HCT116 (cell line): Measurements from ENCODE around the gene PRSS56.

Source experiments
- EZH2 ChIP-seq: fragments of 200-600 bp; sonication (generic); IDR thresholded peaks from 2 replicates; pipeline ENCODE4 v1.6.1; 2017; ENCODE audit warnings: antibody characterized with exemption, mixed run types
- EZH2phosphoT487 ChIP-seq: fragments of 200-600 bp; IDR thresholded peaks from 2 replicates; pipeline ENCODE4 v1.6.1; 2018; ENCODE audit warnings: antibody characterized with exemption, borderline replicate concordance
- POLR2A ChIP-seq: IDR thresholded peaks from 2 replicates; pipeline ENCODE4 v1.7.0; 2011; ENCODE audit warnings: borderline replicate concordance; ENCODE audit not compliant: insufficient read depth, insufficient read length; ENCODE audit errors: extremely low read depth
- POLR2AphosphoS5 ChIP-seq: IDR thresholded peaks from 2 replicates; pipeline ENCODE4 v1.6.1; 2011; ENCODE audit warnings: mild to moderate bottlenecking, low read depth, low read length, moderate library complexity
- SP1 ChIP-seq: IDR thresholded peaks from 2 replicates; pipeline ENCODE4 v1.6.1; 2012; ENCODE audit warnings: low read depth
- ZFX ChIP-seq: fragments of 450-650 bp; IDR thresholded peaks from 2 replicates; pipeline ENCODE4 v1.6.1; 2017
- ZNF274 ChIP-seq: fragments of 200-500 bp; sonication (Bioruptor generic); IDR thresholded peaks from 2 replicates; pipeline ENCODE4 v1.6.1; 2014; ENCODE audit warnings: mild to moderate bottlenecking, low read depth, low read length, inconsistent platforms
- TF ChIP-seq, protein P1 (sequence below), 3 experiments: fragments of 200-600 bp in 1 of 3; sonication (generic) in 1 of 3; IDR thresholded peaks in 2 of 3; conservative IDR thresholded peaks in 1 of 3; 2 replicates each; pipeline ENCODE4 v1.5.1; 2012 to 2017; ENCODE audit warnings: low read depth in 2 of 3, low read length in 2 of 3, antibody characterized with exemption in 1 of 3, borderline replicate concordance in 1 of 3, control low read depth in 1 of 3, mild to moderate bottlenecking in 1 of 3, mixed read lengths in 1 of 3, mixed run types in 1 of 3, moderate library complexity in 1 of 3; ENCODE audit not compliant: insufficient read depth in 1 of 3
- TF ChIP-seq, protein P2 (sequence below): IDR thresholded peaks from 2 replicates; pipeline ENCODE4 v1.6.1; 2012
- TF ChIP-seq, protein P3 (sequence below): IDR thresholded peaks from 2 replicates; pipeline ENCODE4 v1.6.1; 2012

DNA sequence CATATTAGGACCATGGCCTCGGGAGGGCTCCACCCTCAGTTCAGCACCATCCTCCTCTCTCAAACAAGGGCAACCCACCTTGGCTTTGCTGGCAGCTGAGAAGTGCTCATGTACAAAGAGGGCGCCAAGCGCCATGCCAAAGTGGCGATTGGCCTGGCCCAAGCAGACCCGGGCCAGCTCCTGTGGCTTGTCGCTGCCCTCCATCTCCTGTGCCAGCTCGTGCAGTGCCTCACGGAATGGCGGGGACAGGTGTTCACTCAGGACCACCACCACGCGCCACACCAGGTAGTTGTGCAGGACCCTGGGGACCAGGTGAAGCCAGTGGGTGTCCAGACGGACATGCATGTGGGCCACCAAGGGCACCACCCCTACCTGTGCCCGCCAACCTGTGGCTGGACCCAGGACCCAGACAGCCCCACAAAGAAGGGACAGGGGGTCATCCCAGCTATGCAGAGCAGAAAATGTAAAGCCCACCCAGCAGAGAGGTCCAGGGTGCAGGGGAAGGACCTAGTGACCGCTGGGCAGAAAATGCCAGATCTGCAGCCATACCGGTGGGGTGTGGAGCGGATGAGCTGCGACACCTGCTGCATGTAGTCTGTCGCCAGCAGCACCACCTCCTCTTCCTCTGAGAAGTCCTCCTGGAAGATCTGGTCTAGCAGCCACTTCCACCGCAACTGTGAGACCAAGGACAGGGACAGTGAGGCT lies 36.1 kb upstream of the PRSS56 start:
- TF ChIP-seq EZH2phosphoT487 = no peak
- no peak for TF ChIP-seq EZH2
- TF ChIP-seq, protein P1, sequence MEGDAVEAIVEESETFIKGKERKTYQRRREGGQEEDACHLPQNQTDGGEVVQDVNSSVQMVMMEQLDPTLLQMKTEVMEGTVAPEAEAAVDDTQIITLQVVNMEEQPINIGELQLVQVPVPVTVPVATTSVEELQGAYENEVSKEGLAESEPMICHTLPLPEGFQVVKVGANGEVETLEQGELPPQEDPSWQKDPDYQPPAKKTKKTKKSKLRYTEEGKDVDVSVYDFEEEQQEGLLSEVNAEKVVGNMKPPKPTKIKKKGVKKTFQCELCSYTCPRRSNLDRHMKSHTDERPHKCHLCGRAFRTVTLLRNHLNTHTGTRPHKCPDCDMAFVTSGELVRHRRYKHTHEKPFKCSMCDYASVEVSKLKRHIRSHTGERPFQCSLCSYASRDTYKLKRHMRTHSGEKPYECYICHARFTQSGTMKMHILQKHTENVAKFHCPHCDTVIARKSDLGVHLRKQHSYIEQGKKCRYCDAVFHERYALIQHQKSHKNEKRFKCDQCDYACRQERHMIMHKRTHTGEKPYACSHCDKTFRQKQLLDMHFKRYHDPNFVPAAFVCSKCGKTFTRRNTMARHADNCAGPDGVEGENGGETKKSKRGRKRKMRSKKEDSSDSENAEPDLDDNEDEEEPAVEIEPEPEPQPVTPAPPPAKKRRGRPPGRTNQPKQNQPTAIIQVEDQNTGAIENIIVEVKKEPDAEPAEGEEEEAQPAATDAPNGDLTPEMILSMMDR (IDR thresholded peaks at IDR 0.05 in 2 of 3, conservative IDR thresholded peaks at IDR 0.05 in 1 of 3; ENCODE audit: borderline replicate concordance in 1 of 3, insufficient read depth in 1 of 3, low read depth in 2 of 3, low read length in 2 of 3) = no peak
- no peak for TF ChIP-seq ZFX
- TF ChIP-seq POLR2AphosphoS5 = no peak
- TF ChIP-seq POLR2A = no peak
- TF ChIP-seq ZNF274 = no peak
- TF ChIP-seq, protein P2, sequence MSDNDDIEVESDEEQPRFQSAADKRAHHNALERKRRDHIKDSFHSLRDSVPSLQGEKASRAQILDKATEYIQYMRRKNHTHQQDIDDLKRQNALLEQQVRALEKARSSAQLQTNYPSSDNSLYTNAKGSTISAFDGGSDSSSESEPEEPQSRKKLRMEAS = no peak
- TF ChIP-seq, protein P3, sequence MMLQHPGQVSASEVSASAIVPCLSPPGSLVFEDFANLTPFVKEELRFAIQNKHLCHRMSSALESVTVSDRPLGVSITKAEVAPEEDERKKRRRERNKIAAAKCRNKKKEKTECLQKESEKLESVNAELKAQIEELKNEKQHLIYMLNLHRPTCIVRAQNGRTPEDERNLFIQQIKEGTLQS = no peak
- no peak for TF ChIP-seq SP1
